Mononuclear cell (primary cell): Measurements from ENCODE around the gene CTSD. TPM values are rescaled to one million over a fixed set of nuclear protein-coding genes. Genes with fewer than 3 reads are reported as not detected.

Experiments
- total RNA-seq: library from RNA; depleted of rRNA; stranded (reverse); fragments of >200 nt; gene quantifications from one replicate; pipeline ENCODE4 v1.2.3, GENCODE V29; 2012

Gene CTSD
- total RNA-seq, 1 donor, result 253 TPM

Other genes starting within 250 kb of the CTSD start
- gene DUSP8, start 191.7 kb downstream of the CTSD start, total RNA-seq, result 12.5 TPM
- not detected for gene KRTAP5-1, start 178.6 kb downstream of the CTSD start, total RNA-seq
- gene KRTAP5-2, start 165.6 kb downstream of the CTSD start, total RNA-seq, result not detected
- gene KRTAP5-3, start 155.5 kb downstream of the CTSD start, total RNA-seq, result not detected
- gene KRTAP5-4, start 141.8 kb downstream of the CTSD start, total RNA-seq, result not detected
- gene KRTAP5-5, start 134.2 kb downstream of the CTSD start, total RNA-seq, result not detected
- not detected for gene KRTAP5-6, start 66.7 kb downstream of the CTSD start, total RNA-seq
- 4.8 TPM for gene IFITM10, start 13.3 kb downstream of the CTSD start, total RNA-seq
- not detected for gene SYT8, start 71.1 kb upstream of the CTSD start, total RNA-seq
- 8.6 TPM for gene TNNI2, start 75.1 kb upstream of the CTSD start, total RNA-seq
- 357 TPM for gene LSP1, start 89.2 kb upstream of the CTSD start, total RNA-seq
- not detected for gene PRR33, start 128.0 kb upstream of the CTSD start, total RNA-seq
- gene TNNT3, start 155.8 kb upstream of the CTSD start, total RNA-seq, result 5.1 TPM
- gene MRPL23, start 183.4 kb upstream of the CTSD start, total RNA-seq, result 65.4 TPM
- gene H19, start 233.9 kb upstream of the CTSD start, total RNA-seq, result not detected